GM21737 (cell line): ENCODE data around the gene GPR75.
"Not testable (repeated sequence)": the region's sequence is repeated elsewhere in the genome, so short reads cannot be mapped to it uniquely, and the experiment has no call there.

ENCODE experiments used
- ATAC-seq: cut with Tn5 transposase; IDR thresholded peaks from one replicate; pipeline ENCODE4 v1.9.1; 2021; ENCODE audit warnings: mild to moderate bottlenecking, moderate library complexity; ENCODE audit not compliant: unreplicated experiment

Gene GPR75

DNA sequence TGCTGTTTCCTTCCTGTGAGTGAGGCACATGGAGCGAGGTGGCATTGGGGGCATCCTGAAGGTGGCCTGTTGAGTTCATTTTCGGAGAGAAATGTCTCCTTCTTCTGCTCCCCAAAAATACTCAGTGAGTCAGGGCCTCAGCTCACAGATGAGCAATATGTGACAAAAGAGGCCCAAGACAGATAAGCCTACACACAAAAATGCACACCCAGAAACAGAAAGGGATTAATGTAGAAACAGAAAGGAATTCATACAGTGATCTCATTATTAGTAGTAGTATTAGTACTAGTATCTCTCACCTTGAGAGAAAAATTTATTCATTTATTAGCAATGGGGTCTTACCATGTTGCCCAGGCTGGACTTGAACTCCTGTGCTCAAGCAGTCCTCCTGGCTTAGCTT is 5.1 kb downstream of the GPR75 start:
- ATAC-seq: no peak

DNA sequence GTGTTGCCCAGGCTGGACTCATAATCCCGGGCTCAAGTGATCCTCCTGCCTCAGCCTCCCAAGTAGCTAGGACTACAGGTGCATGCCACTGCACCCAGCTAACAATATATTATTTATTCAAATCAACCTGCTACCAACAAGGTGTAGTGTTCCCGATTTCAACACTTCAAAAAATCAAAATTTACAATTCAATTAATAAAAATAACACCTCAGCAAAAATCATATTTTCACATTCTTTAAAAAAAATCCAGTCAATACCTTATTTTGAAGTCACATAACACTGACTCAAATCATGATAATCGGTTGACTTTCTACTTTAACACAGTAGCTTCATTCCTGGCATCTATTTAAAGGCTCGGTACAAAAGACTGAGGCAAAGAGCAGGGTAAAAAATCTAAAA is 7.2 kb downstream of the GPR75 start:
- ATAC-seq: no peak

DNA sequence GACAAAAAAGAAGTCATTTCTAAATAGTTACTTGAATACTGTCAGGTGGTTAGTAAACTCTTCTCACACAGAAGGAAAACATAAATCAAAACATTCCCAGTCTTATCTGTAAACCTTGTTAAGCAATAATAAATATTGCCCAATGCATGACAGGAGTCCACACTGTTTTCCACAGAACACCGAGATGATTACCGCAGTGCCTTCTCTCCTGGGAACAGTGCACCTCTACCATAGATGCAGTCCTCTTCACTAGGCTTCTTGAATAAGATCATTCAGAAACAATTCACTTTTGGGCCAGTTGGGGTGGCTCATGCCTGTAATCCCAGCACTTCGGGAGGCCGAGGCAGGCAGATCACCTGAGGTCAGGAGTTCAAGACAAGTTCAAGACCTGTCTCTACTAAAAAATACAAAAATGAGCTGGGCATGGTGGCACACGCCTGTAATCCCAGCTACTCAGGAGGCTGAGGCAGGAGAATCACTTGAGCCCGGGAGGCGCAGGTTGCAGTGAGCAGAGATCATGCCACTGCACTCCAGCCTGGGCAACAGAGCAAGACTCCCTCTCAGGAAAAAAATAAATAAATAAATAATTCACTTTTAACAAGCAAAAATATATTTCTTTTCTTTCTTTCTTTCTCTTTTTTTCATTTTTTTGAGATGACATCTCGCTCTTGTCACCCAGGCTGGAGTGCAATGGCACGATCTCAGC is 8.6 kb downstream of the GPR75 start:
- ATAC-seq: not testable (repeated sequence)

DNA sequence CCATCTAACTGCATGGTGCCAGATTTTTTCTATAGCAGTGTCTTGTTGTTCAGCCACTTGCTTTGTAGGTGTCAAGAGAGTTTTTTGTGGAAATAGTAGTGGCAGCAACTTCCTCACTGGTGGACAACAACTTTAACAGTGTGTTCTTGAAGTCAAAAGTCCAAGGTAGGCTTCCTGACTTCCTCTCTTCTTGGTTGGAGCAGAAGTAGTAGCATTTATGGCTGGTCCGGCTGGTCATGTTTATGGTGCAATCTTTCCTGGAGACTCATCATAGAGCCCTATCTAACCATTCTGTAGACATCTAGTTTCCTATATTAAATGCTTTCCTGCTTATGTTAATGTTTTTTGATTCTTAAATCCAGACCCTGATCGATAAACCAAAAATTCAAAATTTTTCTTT is 11.7 kb downstream of the GPR75 start:
- no peak for ATAC-seq

DNA sequence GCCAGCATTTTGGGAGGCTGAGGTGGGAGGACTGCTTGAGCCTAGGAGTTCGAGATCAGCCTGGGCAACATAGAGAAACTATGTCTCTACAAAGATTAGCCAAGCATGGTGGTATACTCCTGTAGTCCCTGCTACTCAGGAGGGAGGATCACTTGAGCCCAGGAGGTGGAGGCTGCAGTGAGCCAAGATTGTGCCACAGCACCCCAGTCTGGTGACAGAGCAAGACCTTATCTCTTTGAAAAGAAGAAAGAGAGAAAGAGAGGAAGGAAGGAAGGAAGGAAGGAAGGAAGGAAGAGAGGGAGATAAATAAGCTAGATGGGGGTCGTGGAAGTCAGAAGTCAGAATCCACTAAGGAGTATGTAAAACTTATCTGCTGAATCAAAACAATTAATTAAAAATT is 16.2 kb downstream of the GPR75 start:
- no peak for ATAC-seq

DNA sequence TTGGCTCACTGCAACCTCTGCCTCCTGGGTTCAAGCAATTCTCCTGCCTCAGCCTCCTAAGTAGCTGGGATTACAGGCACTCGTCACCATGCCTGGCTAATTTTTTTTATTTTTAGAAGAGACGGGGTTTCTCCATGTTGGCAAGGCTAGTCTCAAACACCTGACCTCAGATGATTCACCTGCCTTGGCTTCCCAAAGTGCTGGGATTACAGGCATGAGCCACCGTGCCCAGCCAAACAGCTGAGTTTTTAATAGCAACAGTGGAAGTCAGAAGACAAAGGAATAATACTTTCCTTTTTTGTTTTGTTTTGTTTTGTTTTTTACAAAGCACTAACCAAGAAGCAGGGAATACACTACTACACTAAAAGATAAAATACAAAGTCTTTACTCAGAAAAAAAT is 16.9 kb downstream of the GPR75 start:
- ATAC-seq: no peak

DNA sequence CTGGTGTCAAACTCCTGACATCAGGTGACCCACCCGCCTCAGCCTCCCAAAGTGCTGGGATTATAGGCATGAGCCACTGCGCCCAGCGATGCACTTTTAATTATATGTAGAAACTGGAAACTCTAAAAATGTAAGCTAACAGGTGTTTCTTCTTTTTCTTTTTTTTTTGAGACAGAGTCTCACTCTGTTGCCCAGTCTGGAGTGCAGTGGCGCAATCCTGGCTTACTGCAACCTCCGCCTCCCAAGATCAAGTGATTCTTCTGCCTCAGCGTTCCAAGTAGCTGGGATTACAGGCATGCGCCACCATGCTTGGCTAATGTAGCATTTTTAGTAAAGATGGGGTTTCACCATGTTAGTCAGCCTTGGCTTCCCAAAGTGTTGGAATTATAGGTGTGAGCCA is 18.1 kb downstream of the GPR75 start:
- ATAC-seq: not testable (repeated sequence)

DNA sequence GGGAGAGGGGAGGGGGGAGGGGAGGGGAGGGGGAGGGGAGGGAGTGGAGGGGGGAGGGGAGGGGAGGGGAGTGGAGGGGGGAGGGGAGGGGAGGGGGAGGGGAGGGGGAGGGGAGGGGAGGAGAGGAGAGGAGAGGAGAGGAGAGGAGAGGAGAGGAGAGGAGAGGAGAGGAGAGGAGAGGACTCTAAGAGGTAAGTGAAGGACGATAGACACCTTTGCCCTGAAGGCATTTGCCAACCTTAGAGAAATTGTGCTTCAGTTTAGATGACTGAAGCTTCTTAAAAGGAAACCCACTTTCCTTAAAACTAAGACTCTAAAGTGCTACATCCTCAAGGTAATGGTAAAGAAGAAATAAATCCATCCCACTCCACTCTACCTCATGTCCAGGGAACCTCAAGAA is 19.2 kb downstream of the GPR75 start:
- ATAC-seq: no peak

DNA sequence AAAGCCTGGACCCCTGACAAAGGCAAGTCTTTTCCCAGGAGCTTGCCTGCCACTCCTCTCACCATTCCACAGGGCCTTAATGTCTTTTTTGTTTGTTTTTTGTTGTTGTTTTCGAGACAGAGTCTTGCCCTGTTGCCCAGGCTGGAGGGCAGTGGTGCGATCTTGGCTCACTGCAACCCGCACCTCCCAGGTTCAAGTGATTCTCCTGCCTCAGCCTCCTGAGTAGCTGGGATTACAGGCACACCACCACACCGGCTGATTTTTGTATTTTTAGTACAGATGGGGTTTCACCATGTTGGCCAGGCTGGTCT is 29.8 kb downstream of the GPR75 start:
- not testable (repeated sequence) for ATAC-seq

DNA sequence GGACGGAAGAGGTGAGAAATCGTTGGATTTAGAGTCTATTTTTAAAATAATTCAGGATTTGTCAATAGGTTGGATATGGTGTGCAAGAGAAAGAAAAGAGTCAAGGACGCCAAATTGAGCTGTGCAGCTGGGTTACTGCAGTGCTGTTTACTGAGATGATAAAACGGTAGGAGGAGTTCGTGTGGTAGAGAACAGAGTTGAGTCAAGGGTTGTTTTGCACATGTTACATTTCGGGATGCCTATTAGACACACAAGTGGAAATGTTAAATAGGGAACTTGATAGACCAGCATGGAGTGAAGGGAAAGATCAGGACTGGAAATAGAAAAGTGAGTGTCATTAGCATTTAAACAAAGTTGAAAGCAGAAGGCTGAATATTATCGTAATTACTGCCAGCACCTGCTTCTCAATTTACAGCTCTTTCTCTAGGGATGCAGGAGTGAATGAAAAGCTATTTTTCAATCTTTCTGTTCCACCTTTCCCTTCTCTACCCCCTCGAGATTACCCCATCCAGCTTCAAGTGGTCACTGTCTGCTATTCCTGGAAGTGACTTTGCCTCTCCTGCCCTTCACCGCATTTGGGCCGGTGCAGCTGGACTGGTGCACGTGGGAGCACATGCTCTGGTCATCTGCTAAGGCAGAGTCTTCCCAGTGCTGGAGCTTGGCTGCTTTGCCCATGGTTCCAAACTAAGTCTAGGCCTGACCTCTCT is 30.3 kb downstream of the GPR75 start:
- no peak for ATAC-seq

DNA sequence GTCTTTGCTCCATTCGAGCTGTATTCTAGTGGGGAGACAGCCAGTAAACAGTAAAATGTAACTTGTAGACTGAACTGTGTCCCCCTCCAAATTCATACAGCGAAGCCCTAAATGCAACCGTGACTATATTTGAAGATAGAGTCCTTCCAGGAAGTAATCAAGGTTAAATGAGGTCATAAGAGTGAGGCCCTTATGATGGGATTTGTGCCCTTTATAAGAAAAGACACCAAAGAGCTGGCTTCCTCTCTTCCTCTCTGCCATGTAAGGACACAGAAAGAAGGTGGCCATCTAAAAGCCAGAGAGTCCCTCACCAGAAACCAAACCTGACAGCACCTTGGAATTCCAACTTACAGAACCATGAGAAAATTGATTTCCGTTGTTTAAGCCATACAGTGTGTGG is 31.4 kb downstream of the GPR75 start:
- no peak for ATAC-seq

DNA sequence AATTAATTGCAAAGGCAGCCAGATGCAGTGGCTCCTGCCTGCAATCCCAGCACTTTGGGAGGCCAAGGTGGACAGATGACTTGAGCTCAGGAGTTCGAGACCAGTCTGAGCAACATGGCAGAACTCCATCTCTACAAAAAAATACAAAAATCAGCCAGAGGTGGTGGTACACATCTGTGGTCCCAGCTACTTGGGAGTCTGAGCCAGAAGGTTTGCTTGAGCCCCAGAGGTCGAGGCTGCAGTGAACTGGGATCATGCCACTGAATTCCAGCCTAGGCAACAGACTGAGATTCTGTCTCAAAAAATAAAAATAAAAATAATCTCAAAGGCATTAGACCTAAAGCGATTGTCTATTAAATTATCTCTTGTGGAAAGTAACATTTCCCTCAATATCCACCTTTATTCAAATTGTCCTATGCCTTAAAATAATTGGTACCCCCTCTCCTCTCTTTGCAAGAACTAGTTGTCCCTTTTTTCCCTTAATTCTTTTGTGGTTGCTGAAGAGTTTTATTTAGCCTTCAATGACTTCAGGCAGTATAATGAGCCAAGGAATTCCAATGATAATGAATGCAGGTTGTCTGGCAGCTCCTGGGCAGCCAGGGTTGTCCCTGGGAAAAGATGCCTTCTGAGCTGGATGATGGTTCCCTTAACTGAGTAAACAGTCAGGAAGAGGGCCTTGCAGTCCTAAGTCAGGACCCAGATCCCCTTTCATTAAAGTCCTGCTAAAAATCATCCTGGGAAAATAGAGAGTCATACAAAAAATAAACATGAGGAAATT is 32.2 kb downstream of the GPR75 start:
- ATAC-seq: no peak

DNA sequence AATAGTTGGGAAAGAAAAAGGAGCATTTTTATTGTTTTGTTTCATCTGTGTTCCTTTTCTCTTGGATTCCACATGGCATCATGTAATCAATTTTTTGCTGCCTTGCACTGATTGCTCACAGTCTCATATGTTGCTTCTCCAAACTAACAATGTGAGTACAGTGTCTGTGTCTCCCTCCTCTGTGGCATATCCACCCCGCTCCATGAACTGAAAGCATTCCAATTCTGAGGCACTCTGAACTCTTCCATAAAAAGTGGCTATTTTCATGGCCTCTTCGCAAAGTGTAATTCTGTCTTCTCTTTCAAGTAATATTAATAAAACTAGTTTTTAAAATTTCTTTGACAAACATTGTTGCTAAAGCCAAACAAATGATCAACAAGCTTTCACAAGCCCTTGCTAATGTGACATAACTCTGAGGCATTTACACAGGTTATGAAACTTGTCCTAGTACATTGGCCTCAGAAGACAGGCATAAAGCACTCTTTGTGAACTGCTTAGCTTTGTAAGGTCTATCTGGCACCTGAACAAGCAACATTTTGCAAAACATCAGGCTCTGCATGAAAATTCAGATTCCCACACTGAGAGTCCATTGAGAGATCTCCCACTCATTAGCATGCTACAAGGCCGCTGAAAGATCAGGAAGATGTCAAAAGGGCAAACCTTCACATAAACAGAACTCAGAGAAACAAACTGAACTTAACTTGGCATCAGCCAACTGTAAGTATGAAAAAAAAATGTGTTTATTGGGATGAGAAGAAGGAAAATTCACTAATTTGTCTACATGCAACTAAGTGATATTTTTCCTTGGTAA is 33.0 kb downstream of the GPR75 start:
- no peak for ATAC-seq

DNA sequence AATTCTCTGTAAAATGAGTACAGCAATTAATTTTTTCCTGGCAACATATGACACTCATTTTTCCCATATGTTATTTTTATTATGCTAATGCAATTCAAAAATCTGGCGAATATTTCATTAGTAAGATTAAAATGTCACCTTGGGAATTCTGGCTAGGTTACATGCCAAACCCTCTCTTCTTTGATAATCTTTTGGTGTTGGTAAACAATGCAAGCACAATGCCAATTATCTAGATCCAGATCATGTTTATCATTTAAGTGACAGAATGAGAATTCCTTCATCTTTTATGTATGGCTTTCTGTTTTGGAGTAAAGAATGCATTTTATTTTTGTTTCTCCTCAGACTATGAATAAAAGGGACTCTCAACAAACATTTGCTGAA is 33.7 kb downstream of the GPR75 start:
- no peak for ATAC-seq

DNA sequence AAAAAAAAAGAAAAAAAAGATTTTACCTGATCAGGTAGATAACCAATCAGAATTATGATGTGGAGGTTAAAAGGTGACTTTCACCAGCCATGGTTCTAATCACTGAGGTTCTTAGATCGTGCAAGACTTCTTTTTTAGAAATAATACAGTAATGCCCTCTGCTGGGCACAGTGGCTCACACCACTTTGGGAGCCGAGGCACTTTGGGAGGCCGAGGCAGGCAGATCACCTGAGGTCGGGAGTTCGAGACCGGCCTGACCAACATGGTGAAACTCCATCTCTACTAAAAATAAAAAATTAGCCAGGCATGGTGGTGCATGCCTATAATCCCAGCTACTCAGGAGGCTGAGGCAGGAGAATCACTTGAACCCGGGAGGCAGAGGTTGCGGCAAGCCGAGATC is 36.1 kb downstream of the GPR75 start:
- ATAC-seq: not testable (repeated sequence)

DNA sequence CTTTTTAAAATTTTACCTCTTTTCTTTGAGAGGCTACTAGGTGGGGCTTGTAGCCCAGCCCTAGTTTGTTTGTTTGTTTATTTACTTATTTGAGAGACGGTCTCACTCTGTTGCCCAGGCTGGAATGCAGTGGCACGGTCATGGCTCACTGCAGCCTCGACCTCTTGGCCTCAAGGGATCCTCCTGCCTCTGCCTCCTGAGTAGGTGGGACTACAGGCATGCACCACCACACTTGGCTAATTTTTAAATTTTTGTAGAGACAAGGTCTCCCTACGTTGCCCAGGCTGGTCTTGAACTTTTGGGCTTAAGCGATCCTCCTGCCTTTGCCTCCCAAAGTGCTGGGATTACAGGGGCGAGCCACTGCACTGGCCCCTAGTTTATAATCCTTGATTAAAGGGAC is 38.0 kb downstream of the GPR75 start:
- no peak for ATAC-seq

DNA sequence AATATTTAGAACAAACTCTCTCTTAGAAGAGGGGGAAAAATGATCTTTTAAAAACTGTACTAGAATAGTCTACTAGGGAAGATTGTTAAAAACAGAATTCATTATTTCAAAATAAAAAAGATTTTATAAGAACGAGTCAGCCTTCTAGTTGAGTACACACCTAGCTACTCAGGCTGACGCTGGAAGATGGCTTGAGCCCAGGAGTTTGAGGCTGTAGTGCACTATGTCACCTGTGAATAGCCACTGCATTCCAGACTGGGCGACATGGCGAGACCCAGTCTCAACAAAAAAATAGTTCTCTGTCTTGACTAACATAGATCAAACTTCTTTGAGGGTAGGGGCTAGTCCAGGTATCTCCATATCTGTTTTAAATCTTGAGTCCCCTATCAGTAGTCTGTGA is 39.1 kb downstream of the GPR75 start:
- no peak for ATAC-seq

DNA sequence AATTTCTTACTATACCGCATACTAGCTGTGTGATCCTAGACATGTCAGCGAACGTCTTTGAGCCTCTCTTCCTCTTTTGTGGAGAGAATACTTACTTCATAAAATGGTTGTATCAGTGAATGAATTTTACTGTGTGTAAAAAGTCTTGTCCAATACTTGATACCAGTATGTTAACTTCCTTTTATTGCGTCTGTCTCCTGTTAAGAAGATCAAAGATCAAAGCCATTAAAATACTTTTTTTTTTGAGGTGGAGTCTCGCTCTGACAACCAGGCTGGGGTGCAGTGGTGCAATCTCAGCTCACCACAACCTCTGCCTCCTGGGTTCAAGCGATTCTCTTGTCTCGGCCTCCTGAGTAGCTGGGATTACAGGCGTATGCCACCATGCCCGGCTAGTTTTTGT is 39.7 kb downstream of the GPR75 start:
- ATAC-seq: no peak

DNA sequence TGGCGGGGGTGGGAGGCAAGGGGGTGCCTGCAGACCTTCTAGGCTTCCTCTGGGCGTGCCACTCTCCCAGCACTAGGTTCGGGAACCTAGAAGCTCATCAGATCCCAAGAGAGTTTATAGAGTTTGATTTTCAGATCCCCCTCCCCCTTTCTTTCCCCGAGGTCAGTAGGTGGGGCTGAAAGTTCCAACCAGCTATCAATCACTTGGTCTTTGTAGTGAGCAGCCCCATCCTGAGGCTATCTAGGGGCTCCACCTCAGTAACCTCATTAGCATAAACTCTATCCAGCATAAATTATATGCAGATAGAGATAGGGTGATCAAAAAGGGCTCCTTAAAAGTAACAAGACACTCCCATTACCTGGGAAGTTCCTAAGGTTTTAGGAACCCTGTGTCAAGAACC is 40.1 kb downstream of the GPR75 start:
- no peak for ATAC-seq

DNA sequence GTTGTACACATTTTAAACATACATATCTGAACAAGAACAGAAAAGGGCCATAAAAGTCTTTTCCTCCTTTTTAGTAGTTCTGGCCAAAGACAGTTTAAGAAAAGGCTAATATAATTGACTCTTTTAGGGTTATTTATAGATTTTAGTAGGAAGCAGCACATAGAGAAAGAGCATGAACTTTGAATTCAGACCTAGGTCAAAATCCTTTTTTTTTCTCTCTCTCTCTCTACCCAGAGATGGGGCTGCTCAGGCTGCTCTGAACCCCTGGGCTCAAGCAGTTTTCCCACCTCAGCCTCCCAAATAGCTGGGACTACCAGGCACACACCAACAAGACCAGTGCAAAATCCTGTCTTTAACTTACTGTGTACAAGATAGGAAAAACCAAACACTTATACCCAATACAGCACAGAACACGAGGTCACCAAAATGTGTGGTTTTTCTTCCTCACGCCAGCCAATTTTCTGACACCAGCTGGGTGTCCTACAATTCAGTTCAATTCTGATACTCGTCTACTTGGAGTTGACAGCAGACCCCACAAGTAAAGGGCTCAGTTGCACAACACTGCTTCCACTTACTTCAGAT is 40.8 kb downstream of the GPR75 start:
- no peak for ATAC-seq

DNA sequence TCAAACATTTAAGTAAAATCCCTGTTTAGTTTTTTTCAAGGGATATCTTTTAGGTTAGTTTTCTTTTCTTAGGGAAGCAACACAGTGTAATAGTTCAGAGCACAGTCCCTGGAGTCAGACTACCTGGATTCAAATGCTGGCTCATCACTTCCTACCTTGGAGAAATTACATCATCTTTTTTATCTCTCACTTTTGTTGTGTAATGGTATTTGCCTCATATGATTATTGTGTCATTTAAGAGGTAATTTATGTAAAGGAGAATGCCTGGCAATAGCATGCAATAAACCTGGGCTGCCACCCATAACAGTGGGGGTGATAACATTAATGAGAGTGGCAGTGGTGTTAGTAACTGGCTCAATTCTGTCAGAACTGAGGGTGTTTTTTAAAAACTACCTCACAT is 46.6 kb downstream of the GPR75 start:
- no peak for ATAC-seq
